NCI-H526 treated with DMSO at 0.1 percent for 48 hours (cell line): ENCODE data around the gene FOXP3.
A peak's percentile ranks its signal among the peaks of the same experiment; 100 is the strongest.

Experiments used
- DNase-seq: peaks from one replicate; lab custom pipeline; 2025; lab: John Stamatoyannopoulos, UW

FOXP3 gene

DNA sequence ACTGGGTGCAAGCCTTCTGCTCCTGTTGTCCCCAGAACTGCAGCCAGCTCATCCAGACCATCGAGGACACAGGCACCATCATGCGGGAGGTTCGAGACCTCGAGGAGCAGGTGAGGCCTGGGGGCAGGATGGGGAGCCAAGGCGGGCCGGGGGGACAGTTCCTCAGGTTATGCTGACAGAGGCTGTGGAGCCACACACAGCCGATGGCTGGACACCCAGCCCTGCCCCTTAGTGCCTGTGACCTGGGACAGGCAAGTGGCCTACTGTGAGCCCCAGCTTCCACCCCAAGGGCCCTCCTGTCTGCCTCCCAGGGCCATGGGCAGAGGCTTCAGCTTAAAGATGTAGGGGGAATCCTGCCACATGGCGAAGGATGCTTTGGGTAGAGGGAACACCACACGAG lies 14.9 kb downstream of the FOXP3 start:
- DNase-seq: no peak

- DNase-seq: no peak
Observed at GRCh38 chrX:49249071-49249470, 15.4 kb downstream of the FOXP3 start.

DNA sequence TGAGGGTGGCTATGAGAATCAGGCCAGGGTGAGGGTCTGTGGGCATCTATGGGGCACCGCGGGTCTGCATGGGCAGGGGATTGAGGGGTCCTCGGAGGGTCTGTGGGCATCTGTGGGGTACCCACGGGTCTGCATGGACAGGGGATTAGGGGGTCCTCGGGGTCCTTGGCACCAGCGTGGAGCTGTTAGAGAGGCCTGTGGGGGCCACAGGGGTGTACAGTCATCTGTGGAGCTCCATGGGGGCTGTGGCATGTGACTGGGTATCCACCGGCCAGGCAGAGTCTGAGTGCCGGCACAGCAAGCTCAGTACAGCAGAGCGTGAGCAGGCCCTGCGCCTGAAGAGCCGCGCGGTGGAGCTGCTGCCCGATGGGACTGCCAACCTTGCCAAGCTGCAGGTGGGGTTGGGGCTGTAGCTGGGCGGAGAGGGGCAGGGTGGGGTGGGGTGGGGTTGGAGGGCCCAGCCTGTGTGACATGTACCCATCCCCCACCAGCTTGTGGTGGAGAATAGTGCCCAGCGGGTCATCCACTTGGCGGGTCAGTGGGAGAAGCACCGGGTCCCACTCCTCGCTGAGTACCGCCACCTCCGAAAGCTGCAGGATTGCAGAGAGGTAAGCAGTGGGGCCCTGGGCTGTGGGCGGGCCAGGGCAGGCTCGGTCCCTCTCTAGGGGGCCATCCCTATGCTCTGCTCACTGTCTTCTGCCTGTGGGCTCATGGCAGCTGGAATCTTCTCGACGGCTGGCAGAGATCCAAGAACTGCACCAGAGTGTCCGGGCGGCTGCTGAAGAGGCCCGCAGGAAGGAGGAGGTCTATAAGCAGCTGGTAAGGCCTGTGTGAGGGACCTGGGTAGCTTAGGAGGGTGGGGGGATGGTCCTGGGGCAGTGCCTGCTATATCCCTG lies 16.3 kb downstream of the FOXP3 start:
- DNase-seq: no peak

- no peak for DNase-seq
Observed at GRCh38 chrX:49247346-49247745, 17.2 kb downstream of the FOXP3 start.

DNA sequence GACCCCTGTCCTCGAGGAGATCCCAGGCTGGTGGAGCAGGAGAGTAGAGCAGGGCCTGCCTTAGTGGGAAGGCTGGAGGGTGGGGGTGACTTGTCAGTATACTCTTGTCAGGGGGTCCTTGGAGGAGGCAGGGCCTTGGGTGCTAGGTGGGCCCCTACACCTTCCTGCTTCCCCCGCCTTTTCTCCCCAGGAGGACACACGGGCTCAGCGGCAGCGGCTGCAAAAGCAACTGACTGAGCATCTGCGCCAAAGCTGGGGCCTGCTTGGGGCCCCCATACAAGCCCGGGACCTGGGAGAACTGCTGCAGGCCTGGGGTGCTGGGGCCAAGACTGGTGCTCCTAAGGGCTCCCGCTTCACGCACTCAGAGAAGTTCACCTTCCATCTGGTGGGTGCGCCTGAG lies 18.0 kb downstream of the FOXP3 start:
- no peak for DNase-seq

GRCh38 chrX:49244207-49244606 lies 20.3 kb downstream of the FOXP3 start:
- DNase-seq: no peak

DNA sequence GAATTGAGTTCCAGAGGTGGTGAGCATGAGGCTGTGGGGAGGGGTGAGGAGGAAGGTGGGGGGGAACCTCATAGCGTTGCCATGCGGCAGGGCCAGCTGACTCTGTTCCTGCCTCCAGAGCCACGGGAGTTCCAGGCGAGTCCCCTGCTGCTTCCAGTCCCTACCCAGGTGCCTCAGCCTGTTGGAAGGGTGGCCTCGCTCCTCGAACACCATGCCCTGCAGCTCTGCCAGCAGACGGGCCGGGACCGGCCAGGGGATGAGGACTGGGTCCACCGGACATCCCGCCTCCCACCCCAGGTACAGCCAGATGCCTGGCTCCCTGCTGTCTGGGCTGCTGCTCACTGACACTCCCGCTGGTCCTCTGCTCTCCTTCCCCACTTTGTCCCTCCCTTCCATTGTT lies 21.3 kb downstream of the FOXP3 start:
- no peak for DNase-seq

DNA sequence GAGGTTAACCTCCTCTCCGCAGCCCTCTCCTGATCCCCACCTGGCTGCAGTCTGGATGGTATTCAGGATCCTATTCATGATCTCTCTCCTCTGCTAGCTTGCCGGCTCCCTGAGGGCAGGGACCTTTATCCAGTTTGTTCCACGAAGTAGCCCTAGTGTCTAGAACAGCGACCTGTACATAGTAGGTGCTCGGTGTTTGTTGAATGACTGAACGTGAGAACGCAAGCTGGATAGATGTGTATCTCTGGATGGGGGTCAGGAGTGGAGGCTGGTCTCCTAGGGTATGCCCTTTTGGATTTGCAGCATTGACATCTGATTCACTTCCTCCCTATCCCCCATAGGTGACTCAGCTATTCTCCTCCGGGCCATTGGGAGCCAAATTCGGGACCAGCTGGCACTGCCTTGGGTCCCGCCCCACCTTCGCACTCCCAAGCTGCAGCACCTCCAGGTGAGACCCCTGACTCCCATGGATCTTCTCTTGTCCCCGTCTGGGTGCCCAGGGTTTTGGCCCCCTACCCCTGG lies 21.9 kb downstream of the FOXP3 start:
- no peak for DNase-seq

DNA sequence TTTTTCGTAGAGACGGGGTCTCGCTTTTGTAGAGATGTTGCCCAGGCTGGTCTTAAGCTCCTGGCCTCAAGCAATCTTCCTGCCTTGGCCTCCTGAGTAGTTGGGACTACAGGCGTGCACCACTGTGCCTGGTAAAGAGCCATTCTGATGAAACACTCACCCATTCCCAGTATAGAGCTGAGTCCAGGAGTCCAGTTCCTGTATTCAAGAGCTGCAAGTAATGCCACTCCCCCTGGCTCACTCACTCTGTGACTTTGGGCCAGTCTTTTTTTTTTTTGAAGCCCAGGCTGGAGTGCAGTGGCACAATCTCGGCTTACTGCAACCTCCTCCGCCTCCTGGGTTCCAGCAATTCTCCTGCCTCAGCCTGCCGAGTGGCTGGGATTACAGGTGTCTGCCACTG lies 25.8 kb downstream of the FOXP3 start:
- no peak for DNase-seq

GRCh38 chrX:49237060-49237459 lies 27.4 kb downstream of the FOXP3 start:
- DNase-seq: no peak

GRCh38 chrX:49233887-49234555 lies 30.5 kb downstream of the FOXP3 start:
- DNase-seq: no peak

- no peak for DNase-seq
Observed at GRCh38 chrX:49233176-49233575, 31.3 kb downstream of the FOXP3 start, which contains the start of gene CACNA1F. Gene CACNA1F (minus strand): TSS chrX:49233340. CDS start chrX:49233309, 31 bp downstream.

DNA sequence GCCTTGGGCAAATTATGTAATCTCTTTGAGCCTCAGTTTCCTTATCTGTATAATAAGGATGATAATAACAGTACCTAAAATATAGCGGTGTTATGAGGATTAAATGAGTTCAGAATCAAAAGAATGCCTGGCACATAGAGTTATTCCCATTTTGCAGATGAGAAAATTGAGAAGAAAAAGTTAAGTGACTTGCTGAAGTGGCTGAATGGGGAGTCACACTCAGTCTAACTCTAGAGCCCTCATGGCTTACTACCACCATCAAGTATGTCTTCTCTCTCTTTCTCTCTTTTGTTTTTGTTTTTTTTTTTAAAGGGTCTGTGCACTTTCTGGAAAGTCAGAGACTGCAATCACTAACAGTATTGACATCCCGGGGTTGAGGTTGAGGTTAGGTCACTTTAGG lies 32.0 kb downstream of the FOXP3 start:
- DNase-seq: no peak

DNA sequence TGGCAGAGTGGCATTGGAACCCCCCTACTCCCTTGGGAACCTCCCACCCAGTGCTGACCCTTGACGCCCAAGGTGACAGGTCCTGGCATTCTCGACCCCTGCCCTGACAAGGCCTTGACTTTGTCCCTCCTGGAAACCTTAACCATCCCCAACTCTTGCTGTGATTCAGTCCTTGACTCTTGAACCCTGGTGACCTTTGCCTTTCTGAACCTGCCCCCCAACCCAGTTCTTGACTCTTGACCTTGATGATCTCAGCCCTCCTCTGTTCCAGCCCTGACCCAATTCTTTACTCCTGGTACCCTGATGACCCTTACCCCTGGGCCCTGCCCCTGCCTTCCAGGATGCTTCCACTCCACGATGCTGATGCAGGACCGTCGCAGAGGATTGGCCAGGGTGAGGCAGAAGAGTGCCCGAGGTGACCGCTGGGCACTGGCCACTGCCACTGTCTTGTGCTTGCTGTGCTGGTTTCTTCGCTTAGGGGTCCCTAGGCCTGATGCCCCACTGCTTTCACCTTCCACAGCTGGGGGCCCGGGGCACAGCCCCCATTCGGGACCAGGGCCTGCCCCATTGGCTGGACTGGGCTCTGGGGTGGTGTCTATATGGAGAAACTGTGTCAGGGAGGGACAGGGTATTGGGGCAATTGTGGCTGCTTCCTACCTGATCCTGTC lies 33.0 kb downstream of the FOXP3 start:
- DNase-seq: no peak

GRCh38 chrX:49230500-49231232 lies 33.8 kb downstream of the FOXP3 start:
- DNase-seq: peak; percentile 1

GRCh38 chrX:49228185-49228584 lies 36.3 kb downstream of the FOXP3 start:
- DNase-seq: no peak

- DNase-seq: no peak
Observed at GRCh38 chrX:49227726-49228125, 36.8 kb downstream of the FOXP3 start.

- DNase-seq: no peak
Observed at GRCh38 chrX:49226946-49227345, 37.6 kb downstream of the FOXP3 start.

GRCh38 chrX:49225858-49226257 lies 38.7 kb downstream of the FOXP3 start:
- no peak for DNase-seq

- no peak for DNase-seq
Observed at GRCh38 chrX:49221868-49222267, 42.6 kb downstream of the FOXP3 start.

DNA sequence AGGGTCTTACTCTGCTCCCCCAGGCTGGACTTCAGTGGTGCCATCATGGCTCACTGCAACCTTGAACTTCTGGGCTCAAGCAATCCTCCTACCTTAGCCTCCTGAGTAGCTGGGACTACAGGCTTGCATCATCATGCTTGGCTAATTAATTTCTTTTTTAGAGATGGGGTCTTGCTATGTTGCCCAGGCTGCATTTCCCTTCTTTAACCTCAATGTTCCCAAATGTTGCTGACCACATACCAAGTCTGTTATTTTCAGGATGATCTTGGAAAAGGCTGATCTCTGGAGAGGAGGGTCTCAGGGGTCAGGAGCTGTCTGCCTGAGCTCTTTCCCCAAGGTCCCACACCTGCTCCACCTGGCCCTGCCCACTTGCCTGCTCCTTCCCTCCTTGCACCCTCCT lies 44.4 kb downstream of the FOXP3 start:
- no peak for DNase-seq

DNA sequence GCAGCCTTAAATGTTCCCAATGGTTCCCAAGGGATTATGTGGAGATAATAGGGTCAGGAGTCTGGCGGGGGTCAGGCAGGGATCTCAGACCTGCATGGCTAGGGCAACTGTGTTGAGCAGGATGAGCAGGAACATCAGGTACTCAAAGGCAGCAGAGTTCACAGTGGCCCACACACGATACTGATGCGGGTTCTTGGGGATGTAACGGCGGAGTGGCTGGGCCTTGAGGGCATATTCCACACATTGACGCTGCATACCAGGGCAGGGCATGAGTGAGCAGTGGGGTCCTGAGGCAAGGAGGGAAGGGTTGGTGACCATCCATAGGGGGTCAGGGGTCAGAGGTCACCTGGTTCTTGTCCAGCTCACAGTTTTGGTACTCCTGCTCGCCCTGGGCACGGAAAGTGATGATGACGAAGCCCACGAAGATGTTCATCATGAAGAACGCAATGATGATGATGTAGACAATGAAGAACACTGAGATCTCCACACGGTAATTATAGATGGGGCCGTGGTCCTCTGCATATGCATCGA lies 49.4 kb downstream of the FOXP3 start:
- DNase-seq: no peak
